ENCODE data around the gene TTC34.
A peak's percentile ranks its signal among the peaks of the same experiment; 100 is the strongest.
"Not testable (repeated sequence)": the region's sequence is repeated elsewhere in the genome, so short reads cannot be mapped to it uniquely, and the experiment has no call there.

Gene TTC34

DNA sequence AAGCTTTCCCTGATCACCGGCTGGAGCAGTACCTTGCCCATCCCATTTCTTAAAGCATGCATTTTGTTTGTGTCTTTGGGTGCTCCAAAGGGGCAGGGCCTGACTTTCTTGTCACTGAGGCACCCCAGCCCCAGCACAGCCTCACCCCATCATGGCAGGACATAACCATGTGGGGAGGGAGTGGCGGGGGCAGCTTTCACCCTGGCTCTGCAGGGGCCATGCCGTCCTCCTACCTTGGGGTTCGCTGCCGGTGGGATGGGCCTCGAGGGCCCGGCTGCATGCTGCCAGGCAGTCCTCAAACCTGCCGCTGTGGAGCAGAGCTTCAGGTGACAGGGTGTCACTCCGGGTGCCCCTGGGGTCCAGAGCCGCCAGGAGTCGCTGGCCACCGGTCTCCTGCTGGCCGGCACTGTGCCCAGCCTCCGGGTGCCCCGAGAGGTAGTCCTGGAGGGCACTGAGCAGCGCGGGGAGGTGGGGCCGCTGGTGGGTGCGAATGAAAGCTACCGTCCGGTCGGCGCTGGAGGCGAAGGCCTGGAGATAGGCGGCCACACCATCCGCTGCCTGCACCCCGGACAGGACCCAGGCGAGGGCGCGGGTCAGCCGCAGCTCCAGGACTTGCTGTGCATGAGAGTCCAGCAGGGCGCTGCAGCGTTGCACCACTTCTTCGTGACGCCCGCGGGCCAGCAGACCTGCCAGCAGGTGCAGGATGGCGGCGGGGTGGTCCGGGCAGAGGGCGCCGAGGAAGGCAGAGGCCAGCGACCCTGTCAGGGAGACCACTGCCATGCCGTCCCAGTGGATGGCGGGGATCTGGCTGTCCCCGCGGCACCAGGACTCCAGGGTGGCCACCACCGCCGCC is 1.5 kb downstream of the TTC34 start:
- no peak for DNase-seq (ENCODE audit: low read depth in 3 of 3)

DNA sequence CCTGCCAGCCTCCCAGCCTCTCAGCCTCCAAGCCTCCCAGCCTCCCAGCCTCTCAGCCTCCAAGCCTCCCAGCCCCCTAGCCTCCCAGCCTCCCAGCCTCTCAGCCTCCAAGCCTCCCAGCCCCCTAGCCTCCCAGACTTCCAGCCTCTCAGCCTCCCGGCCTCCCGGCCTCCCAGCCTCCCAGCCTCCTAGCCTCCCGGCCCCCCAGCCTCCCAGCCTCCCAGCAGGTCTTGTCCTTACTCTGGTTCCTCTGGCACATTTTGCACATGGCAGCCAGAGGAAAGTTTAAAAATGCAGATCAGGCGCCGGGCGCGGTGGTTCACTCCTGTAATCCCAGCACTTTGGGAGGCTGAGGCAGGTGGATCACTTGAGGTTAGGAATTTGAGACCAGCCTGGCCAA is 2.5 kb downstream of the TTC34 start:
- DNase-seq (ENCODE audit: low read depth in 3 of 3), result not testable (repeated sequence)

DNA sequence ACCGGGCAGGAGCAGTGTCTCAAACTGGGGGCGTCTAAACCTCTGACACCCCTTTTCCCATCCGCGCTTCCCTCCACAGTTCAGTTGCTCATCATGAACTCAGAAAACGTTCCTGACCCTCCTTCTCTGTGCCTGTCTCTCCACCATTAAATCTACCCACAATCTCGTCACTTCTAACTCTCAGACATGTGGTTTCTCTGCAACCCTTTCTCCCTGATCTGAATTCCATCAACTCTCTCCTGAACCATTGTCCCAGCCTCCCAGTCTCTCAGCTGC is 3.8 kb downstream of the TTC34 start:
- DNase-seq (ENCODE audit: low read depth in 3 of 3), result no peak

DNA sequence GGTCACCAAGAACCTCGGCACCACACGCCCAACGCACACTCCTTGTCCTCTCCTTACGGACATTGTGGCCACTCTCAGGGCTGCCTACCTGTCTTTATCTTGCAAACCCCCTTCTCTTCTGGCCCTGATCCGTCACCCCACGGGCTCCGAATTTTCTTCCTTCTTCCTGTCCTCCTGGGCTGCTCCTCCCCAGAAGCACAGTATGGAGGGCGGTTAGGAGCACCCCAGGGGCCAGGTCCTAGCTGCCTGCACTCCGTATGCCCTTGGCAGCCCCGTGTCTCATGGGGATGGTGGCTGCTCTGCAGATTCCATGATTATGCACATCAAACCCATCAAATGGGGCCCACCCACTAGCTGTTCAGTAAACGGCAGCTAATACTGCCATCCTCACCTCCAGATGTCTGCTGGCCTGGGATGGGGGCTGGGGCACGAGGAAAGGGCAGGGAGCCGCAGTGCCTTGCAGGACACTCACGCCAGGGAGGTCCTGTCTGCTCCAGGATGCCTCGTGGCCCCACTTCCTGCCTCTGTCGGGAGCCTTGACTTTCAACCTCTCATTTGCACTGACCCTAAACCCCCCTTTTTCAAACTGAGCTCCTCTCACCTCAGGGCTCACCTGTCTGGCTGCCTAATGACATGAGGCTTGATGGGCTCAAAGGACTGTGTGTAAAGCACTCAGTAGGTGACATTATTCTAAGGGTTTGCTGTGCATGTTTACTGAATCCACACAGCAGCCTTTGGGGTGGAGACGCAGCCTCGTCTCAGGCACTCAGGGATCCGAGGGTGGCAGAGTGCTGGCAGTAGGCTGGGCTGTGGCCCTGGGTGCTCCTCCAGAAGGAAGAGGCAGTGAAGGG is 4.4 kb downstream of the TTC34 start:
- DNase-seq (ENCODE audit: low read depth in 3 of 3), result no peak

DNA sequence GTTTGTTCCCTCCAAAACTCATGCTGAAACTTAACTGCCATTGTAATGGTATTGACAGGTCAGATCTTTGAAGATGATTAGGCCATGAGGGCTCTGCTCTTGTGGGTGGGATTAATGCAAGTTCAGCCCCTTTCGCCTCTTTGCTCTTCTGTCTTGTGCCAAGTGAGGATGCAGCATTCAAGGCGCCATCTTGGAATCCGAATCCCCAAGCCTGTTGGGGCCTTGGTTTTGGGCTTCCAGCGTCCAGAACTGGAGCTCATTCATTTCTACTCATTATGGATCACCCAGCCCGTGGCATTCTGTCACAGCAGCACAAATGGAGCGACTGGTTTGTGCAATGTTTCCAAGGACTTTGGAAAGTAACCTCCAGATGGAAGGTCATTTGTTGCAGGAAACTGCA is 5.6 kb downstream of the TTC34 start:
- DNase-seq (ENCODE audit: low read depth in 3 of 3), result no peak

DNA sequence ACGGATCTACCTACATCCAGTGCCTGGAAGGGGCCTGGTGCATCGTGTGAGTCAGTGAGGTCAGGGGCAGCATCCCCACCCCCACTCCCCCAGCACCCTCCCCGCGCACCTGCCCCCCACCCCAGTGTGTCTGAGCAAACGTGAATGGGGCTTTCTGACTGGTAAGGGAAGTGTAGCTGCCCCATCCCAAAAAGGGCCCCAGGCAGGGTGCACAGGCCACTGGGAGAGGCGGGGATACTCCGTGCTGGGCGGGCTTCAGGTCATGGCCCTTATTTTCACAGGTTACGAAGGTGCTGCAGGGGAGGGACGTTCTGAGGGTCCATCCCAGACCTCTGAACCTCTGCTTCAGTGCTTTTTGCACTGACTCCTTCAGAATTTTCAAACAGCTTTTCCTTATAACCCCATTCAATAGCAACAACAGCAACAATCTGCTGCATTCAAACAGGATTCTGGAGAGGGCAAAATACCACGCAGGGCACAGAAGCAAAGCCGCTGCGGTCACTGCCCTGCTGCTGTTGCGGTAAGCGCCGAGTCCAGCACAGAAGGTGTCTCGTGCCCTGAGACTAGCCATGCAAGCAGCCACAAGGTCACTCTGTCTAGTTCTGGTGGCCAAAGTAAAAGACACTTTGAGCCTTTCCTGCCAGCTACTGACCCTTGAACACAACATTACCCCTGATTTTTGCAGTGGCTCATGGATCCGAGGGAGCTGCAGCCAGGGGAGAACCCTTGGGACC is 10.3 kb downstream of the TTC34 start:
- DNase-seq (ENCODE audit: low read depth in 3 of 3), result no peak

DNA sequence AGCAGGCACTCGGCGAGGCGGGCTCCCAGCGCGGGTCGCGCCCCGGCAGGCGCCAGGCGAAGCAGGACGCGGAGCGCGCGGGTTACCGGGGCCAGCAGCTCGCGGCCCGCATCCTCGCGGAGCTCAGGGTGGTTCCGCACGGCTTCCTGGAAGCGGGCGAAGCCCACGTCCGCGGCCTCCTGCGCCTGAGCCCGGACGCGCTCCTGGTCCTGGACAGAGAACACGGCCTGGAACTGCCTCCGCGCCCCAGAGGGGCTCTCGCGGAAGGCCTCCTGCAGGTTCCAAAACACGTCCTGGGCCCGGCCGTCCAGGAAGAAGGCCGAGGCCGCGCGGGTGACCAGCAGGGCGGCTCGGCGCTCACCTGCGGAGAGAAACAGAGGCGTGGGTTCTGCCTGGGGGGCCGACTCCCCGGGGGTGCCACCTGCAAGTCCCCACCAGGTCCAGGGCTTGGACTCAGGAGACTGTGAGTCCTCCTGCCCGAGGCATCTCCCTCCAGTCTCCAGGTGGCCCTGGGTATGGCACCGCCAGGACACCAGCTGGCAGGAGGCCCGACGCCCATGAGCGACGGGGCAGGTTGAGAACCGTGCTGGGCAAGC is 11.4 kb downstream of the TTC34 start:
- DNase-seq (ENCODE audit: low read depth in 3 of 3), result no peak

DNA sequence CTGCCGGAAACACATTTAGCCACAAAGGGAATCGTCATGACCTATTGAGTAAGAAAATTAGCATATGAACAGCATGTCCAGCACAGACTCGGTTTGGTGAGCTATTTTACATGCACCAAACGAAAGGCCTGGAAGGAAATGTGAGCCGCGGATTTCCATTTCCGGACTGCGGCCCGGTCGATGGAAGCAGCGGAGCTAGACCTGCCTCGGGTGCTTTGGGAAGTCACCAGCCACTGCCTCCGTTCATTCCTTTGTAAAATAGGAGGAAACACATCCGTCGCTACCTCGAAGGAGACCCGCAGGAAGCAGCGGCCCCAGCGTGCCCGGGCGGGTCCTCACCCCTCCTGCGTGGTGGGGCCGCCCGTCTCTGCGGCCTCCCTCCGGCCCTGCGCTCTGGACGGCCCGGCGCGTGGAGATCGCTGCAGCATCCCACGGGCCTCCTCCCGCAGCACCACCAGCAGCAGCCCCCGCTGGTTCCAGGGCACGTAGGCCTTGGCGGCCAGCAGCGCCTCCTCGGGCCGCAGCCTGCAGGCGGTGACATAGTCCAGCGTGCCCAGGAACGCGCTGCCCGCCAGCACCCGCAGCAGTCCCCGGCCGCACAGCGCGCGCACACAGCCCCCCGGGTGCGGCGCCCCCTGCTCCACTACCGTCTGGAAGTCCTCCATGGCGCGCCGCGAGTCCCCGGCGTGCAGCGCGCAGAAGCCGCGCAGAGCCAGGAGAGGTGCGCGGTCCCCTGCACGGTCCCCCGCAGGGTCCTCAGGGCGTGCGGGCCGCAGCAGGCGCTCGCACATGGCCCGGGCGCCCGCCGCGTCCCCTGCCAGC is 12.1 kb downstream of the TTC34 start:
- no peak for DNase-seq (ENCODE audit: low read depth in 3 of 3)

DNA sequence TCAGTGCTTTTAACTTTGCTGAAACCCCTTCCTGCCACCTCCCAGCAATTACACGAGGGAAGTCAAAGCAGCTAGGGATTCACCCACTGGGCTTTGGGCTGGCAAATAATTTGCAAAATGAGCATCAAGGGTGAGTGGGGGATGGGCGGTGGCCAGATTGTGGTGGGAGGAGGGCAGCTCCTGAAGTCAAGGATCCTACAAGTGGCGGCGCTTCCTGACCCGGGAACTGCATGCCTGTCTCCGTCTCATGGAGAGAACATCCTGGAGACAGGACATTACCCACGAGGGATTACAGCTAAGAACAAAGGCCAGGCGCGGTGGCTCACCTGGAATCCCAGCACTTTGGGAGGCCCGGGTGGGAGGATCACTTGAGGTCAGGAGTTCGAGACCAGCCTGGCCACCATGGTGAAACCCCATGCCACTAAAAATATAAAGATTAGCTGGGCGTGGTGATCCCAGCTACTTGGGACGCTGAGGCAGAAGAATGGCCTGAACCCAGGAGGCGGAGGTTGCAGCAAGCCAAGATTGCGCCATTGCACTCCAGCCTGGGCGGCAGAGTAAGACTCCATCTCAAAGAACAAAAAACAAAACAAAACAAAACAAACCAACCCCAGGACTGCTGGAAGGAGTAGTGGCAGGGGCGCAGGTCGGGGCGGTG is 12.9 kb downstream of the TTC34 start:
- no peak for DNase-seq (ENCODE audit: low read depth in 3 of 3)

DNA sequence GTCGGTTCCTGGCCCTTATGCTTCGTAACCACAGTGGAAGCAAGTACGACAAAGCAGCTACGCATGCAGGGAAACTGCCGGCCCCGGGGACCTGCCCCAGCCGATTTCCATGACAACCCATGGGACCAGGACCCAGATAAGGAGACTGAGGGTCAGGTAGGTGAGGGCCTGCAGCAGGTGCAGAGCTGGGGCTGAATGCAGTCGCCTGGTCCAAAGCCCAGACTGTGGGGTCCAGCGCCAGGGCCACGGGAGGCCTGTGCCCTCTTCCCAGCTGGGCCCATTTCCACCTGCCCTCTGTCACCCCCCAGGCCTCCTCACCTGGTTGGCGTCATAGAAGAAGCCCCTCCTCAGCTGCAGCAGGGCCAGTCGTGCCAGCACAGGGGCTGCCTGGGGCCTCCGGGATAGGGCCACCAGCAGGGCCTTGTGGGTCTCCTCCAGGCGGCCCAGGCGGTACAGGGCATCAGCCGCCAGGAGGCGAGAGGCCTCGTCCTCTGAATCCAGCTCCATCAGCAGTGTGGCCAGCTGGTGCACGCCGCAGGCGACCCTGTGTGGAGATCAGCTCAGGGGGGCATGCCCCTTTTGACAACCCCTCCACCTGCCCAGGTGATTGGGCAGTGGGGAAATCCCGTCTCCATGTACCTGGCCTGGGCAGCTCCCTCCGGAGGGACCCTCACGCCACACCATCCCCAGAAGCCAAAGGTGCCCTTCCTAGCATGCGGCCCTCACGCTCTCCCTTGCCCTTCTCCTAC is 14.2 kb downstream of the TTC34 start:
- no peak for DNase-seq (ENCODE audit: low read depth in 3 of 3)

DNA sequence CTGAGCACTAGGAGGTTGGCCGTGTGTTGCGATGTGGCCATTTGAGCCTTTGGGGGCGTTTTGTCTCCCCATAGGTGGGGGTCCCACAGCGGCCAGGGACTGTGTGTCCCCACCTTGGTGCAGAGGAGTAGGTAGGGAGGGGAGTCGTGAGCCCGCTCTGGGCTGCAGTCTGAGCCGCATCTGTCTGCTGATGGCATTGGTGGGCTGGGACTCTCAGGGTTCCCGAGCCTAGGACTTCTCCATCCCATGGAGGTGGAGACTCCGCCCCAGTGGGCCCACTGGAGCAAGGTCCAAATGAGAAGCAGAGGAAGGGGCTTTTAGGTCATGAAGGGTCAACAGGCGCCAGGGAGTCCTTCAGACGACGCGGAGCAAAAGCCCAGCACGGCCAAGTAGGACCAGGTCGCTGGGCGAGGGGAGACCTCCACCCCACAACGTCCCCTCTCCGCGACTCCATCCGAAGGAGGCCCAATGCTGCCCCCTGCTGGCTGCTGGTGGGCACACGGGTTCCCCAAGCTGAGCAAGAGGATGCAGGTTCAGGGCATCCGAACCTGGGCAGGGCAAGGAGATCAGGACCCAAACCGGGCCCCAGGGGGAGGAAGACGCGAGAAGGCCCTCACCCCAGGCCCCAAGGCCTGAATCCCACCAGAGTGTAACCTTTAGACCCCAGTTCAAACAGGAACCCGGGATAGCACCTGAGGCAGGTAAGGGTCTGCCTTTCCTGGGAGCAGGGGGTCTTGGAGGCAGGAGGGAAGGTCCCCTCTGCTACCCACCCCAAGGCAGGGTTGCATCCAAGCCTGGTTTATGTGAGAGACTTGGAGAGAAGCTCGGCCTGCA is 14.9 kb downstream of the TTC34 start:
- DNase-seq (ENCODE audit: low read depth in 3 of 3), result peak; percentile 34 to 67 (median 58)

DNA sequence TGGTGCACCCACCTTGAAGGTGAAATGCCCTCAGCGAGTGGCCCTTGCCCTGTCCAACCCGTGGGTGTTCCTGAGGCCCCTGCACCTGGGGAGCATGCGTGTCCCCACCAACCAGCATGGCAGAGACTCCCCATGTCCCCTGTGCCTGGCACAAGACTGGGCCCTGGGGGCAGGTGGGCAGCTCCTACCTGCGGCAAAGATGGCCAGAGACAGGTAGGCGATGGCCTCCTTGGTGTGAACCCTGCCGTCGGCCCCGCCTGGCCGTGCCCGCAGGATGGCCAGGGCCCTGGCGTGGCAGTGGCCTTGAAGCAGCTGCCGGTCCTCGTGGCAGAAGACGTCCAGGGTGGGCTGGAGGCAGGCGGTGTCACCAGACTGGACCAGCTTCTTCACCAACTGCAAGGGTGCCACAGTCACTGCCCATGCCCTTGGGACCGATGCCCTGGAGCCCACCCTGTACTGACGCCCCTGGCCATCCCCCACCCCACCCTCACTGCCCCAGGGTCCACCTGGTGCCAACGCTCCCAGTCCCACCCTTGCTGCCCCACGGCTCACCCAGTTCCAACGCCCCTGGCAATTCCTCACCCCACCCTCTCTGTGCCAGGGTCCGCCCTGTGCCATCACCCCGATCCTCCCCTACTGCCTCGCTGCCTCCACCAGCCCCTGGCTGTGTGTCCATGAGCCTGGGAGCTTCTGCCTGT is 15.7 kb downstream of the TTC34 start:
- DNase-seq (ENCODE audit: low read depth in 3 of 3), result no peak

DNA sequence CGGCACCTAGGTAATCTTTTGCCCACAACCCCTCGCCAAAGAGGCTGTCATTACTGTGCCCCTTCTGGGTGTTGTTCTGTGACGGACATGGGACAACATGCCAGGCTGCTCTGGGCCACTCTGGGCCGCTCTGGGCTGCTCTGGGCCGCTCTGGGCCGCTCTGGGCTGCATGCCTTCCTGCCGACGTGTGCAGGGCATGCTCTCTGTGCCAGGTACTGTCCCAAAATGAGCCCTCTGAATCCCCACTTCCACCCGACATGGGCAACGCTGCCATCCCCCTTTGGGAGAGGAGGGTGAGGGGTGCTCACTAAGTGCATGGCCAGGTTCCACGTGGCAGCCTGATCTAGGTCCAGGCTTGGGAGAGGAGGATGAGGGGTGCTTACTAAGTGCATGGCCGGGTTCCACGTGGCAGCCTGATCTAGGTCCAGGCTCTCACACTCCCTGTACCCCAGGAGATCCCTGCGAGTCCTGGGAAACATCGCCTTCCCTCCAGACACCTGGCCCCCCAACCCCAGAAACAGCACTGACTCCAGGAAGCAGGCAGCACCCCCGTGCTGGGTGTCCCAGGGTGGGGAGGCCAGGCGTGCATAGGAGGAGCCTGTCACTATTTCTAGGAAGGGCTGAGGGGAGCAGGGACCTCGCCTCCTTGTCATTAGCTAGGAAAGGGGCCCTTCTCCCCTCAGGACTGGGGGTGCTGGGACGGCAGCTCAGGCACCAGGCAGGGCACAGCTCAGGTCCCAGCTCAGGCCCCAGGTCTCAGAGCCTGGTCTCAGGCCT is 16.5 kb downstream of the TTC34 start:
- DNase-seq (ENCODE audit: low read depth in 3 of 3), result no peak

DNA sequence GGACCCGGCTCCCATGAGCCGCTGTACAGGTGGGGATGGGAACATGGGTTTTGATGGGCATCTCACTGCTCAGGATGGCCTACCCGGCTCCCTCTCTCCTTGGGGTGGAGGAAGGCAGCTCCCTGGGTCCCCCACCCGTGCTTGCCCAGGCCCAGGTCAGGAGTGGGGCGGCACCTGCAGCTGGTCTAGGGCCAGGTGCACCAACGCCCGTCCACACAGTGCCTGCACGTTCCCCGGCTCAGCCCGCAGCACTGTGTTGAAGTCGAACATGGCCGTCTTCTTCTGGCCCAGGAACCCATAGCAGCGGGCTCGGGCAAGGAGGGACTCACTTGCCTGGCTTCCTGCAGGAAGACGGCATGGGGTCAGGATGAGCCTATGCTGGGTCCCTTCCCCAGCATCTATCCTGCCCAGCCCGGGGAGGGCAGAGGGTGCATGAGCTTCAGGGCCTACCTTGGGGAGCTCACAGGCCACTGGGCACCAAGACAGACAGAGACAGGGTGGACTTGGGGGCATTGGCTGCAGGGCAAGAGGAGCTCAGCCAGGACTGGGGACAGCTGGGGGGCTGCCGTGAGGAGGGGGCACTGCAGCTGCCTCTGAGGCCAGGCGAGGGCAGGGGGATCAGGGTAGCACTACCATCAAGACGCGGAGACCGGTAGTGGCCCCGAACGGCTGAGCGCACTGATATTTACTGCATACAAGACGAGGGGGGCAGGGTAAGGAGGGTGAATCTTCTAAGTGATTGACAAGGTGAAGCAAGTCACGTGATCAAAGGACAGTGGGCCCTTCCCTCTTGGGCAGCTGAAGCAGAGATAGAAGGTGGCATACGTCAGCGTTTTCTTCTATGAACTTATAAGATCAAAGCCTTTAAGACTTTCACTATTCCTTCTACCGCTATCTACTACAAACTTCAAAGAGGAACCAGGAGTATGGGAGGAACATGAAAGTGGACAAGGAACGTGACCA is 17.8 kb downstream of the TTC34 start:
- DNase-seq (ENCODE audit: low read depth in 3 of 3), result no peak

DNA sequence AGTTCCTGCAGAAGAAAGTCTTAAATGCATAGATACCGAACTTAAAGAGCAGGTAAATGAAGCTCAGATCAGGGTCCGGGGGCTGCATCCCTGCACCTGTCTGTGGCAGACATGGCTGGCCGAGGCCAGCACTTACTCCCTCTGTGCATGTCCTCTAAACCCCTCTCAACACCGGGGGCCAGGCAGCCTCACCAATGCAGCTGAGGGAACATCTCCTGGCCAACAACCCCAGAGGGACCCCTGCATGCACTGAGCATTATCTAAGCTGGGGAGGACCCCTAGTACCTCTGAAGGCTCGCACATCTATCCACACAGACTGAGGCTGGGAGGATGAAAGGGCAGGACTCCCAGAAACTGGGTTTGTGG is 18.4 kb downstream of the TTC34 start:
- no peak for DNase-seq (ENCODE audit: low read depth in 3 of 3)

DNA sequence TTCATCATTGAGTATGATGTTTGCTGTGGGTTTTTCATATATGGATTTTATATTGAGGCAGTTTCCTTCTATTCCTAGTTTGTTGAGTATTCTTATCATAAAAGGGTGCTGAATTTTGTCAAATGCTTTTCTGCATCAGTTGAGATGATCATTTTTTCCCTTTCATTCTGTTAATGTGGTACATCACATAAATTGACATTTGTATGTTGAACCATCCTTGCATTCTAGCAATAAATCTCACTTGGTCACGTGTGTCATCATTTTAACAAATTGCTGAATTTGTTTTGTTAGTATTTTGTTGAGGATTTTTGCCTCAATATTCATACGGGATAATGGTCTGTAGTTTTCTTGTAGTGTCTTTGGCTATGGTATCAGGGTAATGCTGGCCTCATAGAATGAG is 19.9 kb downstream of the TTC34 start:
- no peak for DNase-seq (ENCODE audit: low read depth in 3 of 3)

DNA sequence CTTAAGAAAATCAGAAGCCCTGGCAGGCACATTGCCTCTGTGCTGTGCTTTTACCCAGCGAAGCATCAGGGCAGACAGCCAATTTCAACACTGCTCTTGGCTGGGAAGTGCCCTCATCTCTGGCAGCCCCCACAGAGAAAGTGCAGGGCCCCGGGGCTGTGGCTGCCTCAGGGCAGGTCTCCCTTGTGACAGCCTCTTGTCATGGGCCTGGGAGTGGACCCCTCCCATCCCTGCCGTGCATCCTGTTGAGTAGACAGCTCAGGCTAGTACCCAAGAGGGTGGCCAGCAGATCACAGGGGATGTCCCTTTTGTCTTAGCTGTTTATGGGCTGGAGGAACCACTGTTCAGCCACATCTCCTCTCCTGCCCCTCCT is 23.3 kb downstream of the TTC34 start:
- no peak for DNase-seq (ENCODE audit: low read depth in 3 of 3)
